Measurements from ENCODE around the gene SIL1. TPM values are rescaled to one million over a fixed set of nuclear protein-coding genes. Genes with fewer than 3 reads are reported as not detected.
"Not testable (repeated sequence)": the region's sequence is repeated elsewhere in the genome, so short reads cannot be mapped to it uniquely, and the experiment has no call there.

Gene SIL1
- total RNA-seq, 1 donor from 2014 or later, result 76.7 TPM

DNA sequence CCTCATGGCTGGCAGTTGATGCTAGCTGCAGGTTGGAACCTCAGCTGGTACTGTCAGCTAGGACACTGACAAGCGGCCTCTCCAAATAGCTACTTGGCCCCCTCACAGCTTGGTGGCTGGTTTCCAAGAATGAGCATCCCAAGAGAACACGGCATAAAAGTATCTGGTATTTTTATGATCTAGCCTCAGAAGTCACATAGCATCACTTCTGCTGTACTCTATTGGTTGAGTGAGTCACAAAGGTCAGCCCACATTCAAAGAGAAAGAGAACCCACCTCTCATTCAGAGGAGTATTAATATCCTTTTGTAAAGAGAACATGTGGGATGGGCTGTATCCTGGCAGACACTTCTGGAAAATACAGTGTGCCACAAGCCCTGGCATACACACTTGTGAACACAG, 6.0 kb upstream of the SIL1 start:
- DNase-seq (ENCODE audit: low spot score), result no peak

DNA sequence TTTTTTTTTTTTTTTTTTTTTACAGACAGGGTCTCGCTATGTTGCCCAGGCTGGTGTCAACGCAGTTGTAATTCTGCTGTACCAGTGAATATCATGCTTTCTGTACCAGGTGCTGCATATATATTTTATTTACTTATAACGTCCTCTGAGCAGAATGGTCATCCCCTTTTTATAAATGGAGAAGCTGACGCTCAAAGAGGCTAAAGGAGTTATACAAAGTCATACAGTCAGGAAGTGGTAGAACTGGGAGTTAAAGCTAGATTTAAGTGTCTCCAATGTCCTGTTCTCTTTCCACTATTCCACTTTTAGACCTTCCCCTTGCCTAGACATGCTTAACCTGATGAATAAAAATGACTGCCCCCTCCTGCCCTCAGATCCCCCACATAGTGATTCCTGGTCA, 1.2 kb upstream of the SIL1 start:
- DNase-seq (ENCODE audit: low spot score), result no peak

DNA sequence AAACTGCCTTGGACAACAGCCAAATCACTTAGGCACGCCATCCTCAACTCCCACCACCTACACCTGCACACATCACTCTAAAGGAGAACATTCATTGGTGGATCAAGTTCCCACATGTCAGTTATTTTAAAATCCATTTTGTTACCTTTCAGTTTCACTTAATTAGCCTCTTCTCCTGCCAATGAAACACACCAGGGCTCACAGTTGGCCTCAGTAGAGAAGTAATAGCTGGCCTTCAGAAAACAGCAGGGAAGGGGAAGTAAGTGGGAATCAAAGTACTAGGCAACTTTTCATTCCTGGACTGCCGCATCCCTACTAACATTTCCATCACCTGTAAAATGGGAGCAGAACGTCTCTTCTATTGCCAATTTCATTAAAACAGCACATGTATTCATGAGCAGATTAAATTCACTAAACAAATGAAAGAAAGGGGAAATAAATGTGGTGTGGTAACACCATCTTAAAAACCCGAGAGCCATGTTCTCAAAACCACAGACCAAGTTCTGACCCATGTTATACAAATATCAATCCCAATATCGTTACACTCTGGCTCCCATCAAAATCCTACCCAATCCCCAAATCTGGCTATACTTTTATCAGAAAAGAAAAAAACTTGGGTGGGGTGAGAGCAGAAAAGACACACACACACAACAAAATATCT, 1.7 kb downstream of the SIL1 start:
- no peak for DNase-seq (ENCODE audit: low spot score)

DNA sequence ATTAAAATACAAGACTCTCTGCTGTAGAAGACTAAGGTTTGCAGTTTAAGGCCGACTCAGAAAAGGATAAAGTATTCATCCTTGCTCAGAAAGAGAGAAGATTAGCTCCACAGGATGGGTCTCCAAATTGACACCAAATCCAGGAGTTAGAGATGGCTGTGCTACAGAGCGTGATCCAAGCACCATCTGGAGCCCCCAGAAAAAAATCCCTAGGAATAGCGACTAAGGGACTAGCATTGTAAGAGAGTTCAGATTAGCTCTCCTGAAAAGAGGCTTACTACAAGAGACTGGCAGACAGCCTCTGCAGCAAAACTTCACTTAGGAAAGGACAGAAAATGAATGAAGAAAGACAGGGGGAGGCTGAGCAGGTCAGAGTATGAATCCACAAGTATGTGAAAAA, 3.7 kb downstream of the SIL1 start:
- no peak for DNase-seq (ENCODE audit: low spot score)

DNA sequence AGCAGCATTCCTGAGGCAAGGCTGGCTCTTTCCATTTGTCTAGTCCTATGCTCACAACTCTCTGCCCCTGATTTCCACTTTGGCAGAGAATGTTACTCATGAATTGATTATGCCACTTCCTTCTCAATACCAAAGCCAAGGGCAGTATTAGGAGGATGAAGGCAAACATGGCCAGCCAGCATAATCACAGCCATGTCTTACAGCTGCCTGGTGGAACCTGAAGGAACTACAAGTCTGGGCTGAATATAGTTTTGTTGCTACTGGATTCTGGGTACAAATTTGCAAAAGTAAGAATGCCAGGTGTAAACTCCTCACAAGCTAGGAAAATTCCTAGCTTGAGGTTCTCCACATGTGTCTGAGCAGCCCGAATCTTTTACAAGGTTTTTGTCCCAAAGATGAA, 4.2 kb downstream of the SIL1 start:
- DNase-seq (ENCODE audit: low spot score), result no peak

DNA sequence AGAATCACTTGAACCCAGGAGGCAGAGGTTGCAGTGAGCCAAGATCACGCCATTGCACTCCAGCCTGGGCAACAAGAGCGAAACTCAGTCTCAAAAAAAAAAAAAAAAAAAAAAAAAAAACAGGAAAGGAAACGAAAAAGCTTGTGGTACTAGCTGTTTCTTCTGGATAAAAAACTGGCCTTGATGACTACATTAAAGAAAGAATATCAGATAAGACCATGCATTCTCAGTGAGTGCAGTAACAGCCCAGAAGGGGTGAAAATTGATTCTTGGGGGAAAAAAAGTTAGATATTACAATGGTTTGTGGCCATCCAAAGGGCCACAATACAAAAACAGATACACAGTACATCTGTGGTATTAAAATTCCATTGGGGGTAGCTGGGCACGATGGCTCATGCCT, 5.3 kb downstream of the SIL1 start:
- not testable (repeated sequence) for DNase-seq (ENCODE audit: low spot score)

DNA sequence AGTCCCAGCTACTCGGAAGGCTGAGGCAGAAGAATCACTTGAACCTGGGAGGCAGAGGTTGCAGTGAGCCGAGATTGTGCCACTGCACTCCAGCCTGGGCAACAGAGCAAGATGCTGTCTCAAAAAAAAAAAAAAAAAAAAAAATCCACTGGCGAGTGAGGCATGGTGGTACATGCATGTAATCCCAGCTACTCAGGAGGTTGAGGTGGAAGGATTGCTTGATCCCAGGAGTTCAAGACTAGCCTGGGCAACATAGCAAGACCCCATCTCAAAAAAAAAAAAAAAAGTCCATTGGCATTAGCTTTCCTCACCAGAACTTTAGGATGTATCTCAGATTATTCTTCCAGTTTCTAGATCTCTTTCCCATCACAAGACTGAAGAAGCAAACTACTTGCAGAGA, 6.2 kb downstream of the SIL1 start:
- DNase-seq (ENCODE audit: low spot score), result not testable (repeated sequence)

DNA sequence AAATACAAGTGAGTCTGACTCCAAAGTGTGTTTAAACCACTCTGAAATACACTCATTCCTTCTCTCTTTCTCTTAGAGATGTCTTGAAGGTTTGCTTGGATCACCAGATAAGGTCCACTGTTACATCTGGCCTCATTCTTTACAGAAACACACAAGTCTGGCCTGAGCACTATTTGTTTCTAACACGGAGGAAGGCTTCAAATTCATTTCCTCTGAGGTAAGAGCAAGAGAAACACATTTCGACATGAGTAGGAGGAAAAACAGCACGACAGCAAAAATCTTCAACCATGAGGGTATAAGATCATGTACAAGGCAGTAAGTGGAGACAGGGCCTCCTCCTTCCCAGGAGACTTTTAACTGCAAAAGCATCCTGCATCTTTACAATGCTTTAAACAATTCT, 8.0 kb downstream of the SIL1 start:
- no peak for DNase-seq (ENCODE audit: low spot score)

DNA sequence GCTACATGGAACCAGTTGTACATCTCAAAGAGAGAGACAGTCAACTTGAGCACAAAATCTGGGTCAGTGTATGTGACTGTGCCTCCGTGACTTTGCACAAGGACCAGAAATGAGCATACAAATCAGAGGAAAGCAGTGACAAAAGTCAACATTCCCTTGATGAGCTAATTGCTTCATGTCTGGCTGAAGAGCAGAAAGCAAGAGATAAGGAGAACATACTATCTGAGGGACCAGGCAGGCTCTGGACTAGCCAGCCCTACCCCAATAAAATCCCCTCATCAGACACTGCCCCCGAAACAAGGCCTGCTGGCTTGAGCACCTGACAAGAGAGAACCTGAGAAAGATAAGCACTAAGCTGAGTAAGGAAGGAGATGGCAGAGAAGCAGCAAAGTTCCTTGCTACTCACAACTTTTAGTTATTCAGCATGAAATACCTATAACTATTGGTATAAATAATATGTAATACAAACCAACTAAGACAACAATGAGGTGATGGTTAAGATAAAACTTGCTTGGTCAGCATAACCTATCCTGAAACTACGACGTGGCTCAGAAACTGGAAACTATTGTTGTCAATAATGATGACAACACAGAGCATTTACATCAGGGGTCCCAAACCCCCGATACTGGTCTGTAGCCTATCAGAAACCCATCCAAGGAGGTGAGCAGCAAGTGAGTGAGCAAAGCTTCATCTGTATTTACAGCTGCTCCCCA, 9.5 kb downstream of the SIL1 start:
- DNase-seq (ENCODE audit: low spot score), result no peak

DNA sequence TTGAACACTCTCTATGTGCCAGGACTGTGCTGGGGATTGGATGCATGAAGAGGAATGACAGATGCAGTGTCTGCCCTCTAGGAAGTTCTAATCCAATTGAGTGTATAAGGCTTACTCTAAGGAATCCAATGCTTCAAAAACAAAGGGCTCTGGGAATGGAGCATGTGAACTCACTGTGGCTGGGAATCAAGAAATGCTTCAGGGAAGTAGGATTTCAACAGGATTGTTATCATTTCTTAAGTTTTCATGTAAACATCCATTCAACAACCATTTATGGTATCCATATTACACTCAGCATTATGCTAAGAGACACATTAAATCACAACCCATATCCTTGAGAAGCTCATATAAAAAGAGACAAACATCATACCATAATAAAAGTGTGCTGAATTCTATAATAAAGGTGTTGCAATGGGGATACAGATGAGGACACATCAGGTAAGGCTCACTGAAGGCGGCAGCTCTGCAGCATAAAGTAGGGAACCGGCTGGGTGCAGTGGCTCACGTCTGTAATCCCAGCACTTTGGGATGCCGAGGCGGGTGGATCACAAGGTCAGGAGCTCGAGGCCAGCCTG, 11.3 kb downstream of the SIL1 start:
- DNase-seq (ENCODE audit: low spot score), result no peak

DNA sequence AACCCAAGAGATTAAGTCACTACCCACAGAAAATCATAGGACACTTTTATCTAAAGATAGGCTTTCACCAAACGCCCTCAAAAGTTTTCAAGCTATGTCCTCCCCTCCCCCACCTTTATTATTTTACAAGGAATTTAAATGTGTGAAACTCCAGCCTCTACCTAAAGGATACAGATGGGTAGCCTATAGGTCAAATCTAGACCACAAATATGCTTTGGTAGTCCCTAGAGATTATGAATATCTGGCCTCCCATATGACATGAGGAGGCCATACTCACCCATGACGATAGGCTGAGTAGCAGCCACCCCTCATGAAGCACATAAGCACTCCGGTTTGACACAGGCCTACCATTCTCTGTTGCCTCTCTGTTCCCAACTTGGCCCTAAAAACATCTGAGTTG, 11.9 kb downstream of the SIL1 start:
- no peak for DNase-seq (ENCODE audit: low spot score)

DNA sequence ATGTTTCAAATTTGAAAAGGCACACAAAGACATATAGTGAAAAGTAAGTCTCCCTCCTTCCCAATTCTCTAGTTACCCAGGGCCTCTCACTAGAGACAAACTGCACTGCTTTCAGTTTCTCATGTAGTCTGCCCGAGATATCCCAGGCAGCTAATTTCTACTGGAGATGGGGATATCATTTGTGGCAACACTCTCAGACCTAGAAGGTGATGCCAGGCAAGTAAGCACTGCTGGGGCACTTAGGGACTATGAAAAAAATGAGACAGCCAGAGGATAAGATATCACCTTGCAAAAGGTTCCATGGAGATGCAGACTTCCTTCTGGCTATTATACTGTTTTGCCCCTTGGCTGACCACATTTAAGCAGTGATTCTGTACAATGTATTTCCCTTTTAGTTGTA, 12.6 kb downstream of the SIL1 start:
- DNase-seq (ENCODE audit: low spot score), result no peak

DNA sequence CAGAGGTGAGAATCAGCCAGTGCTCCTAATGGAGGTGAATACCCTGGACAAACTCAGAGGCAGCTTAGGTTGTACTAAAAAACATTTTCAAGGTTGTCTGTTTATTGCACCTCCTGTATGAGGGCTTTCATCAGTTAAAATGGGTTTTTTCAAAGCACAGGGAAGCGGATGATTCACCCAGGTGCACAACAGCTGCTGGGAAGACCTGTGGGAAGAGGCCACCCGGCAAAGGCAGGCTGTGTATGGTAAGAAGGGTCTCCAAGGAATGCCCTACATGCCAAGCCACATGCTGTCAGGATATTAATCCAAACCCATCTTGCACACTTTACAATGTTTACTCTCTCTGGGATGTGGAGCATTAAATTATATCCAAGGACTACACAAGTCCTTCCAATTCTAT, 14.7 kb downstream of the SIL1 start:
- no peak for DNase-seq (ENCODE audit: low spot score)

DNA sequence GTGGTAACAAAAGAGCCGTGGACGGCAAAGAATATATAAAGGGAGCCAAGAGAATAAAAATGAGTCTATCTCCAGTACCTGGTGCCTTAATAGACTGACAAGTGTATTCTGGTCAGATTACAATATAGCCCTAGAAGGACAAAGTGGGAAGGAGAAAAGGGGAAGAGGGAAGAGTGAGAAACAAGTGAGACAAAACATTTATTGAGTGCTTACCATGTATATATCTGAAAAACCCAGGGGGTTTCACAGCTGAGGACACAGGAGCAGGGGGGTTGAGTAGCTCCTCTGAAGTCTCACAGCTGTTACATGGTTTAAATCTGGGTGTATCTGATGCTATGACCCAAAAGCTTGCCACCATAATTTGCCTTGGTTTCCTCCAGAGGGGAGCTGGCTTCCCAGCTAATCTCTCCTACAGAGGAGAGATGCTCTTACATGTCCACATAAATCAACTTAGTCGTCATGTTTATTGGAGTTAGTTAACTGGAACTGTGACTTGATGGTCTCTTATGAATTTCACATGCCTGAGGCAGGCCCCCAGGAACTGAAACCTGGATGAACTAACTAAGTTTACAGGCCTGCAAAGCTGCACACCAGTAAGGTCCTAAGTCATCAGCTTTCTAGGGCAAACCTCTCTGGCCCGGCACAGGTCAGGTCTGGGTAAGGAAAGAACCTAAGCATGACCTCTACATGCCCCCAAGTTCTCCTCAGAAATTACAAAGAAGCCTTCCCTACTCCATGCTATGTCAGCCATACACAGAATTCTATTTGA, 15.5 kb downstream of the SIL1 start:
- no peak for DNase-seq (ENCODE audit: low spot score)

DNA sequence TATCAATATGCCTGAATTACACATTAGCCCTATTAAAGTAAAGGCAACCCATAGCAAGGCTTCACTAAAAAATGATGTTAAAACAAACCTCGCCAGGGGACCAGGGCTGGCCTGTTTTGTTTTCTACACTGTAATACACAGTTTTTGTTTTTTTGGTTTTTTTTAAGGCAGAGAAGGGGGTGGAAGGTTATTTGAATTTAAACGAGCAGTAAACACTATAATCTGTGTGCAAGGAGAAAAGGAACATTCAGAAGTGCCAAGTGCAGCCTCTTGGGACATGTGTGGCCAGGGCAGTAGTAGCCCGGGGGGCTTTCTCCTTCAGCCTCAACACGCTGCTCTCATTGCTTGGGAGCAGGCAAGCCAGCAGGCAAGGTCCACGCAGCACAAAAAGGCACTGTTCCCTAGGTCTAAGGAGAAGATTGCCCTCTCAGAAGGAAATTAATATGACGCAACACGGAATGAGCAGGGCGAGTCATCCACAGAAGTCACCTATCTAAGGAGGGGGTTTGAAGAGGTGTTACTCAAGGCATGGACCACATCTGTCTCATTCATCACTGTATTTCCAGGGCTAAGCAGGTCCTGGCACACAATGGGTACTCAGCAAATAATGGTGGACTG, 16.2 kb downstream of the SIL1 start:
- no peak for DNase-seq (ENCODE audit: low spot score)

DNA sequence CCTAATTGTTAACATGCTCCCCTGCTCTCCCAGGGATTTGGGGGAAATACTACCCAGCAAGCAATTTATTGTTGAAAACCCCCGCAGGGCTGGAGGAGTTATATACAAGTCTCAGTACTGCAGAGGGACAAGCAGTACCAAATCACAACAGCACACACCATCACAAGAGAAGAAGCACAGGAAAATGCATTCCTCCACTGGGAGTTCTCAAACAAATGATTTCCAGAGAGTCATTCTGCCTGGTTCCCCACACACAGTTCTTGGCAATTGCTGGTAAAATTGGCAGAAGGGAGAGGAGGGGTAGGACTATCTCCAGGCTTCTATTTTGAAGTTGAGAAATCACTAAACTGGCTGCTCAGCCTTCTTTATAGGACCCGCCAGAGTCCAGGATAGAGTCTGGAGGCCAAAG, 16.8 kb downstream of the SIL1 start:
- DNase-seq (ENCODE audit: low spot score), result no peak

DNA sequence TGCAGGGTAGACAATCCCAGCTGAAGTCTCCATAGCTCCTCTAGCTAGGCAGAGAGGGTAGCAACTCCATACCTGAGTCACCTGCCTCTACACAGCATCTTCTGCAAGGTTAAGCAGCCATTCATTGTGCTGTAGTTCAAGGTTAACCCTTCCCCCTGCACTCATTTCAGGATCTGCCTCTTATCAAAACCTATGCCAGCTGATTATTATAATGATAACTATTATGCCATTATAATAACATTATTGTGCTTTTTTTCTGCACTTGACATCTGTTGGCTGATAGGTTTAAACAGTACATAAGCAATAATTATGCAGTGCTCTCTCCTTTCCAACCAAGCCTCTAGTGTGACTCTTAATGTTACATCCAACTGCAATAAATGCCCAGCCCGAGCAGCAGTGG, 17.3 kb downstream of the SIL1 start:
- no peak for DNase-seq (ENCODE audit: low spot score)

DNA sequence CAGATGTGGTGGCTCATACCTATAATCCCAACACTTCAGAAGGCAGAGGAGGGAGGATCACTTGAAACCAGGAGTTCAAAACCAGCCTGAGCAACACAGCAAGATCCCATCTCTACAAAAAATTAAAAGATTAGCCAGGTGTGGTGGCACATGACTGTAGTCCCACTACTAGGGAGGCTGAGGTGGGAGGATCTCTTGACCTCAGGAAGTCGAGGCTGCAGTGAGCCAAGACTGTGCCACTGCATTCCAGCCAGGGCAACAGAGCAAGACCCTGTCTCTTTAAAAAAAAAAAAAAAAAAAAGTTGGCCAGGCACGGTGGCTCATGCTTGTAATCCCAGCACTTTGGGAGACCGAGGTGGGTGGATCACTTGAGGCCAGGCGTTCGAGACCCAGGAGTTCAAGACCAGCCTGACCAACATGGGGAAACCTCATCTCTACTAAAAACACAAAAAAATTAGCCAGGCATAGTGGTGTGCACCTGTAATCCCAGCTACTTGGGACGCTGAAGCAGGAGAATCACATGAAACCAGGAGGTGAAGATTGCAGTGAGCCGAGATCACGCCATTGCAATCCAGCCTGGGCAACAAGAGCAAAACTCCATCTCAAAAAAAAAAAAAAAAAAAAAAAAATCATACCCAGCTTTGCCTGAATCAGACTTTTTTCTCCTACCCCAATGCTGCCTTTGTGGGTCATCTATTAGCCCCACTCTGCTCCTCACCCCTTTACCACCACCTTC, 18.2 kb downstream of the SIL1 start:
- DNase-seq (ENCODE audit: low spot score), result not testable (repeated sequence)

DNA sequence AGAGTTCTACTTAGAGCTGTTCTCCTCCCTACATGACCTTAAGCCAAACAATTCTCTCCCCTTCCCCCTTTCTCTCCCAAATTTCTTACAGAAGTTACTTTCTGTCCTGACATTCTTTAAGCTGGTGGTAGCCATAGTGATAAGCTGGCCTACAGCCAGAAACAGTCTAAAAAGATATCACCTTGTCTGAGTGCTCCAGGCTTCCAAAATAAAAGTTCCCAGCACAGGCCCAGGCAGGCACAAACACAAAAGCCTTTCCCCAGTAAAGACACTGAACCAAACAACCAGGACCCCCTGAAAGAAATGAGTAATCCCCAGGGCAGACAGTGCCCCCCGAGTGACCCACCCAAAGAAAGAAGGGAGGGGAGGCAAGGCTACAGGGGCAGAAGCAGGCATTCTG, 19.2 kb downstream of the SIL1 start:
- DNase-seq (ENCODE audit: low spot score), result no peak

DNA sequence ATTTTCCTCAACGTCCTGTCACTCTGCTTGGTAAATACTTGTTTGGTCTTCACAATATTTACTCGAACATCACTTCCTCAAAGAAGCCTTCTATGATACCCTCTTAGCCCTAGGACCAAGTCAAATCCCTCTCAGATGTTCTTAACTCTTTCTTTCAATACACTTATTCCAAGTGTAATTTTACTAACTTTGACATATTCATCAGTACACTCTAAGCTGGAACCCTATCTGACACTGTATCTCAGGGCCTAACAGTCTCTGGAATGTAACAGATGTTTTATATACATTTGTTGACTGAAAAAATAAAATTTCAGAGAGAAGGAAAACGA, 19.6 kb downstream of the SIL1 start:
- DNase-seq (ENCODE audit: low spot score), result no peak

DNA sequence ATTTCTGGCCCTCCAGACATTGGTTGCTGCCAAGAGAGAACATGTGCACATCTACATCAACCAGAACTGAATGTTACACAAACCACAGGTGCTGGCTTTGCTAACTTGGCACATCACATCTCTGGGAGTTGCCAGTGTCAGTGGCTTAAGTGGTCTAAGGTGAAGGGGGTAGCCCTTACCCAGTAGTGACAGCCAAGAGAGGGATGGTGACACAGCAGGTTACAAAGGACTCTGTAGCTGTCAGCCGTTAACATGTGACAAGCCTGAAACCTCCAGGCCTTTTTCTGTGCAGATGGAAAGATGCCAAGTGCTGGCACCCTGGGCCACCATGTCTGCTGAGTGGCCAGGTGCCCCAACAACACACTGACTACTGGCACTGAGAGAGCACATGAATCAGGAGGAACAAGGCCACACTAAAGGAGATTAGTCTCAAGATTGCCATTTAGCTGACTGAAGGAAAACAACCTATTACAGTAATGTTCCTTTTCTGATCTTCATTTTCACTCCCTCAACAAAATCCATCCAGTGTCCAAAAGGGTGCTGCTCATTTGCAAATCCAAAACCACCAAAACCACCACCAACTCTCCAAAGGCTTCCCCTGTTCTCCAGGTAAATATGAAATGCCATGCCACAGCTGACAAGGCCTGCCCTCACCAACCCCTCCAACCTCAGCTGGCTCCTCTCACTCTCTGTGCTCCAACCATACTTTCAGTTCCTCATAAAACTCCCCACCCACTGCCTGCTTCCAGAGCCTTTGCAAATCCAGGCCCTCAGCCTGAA, 20.2 kb downstream of the SIL1 start:
- DNase-seq (ENCODE audit: low spot score), result no peak

All from mucosa of gallbladder (tissue), 1 donor.